GM18867 (cell line): ENCODE data around the gene PPP1R7.
"Not testable (repeated sequence)": the region's sequence is repeated elsewhere in the genome, so short reads cannot be mapped to it uniquely, and the experiment has no call there.

Experiments used
- ATAC-seq: cut with Tn5 transposase; IDR thresholded peaks from one replicate; pipeline ENCODE4 v1.9.1; 2021; ENCODE audit warnings: mild to moderate bottlenecking, moderate library complexity; ENCODE audit not compliant: unreplicated experiment

The PPP1R7 gene

DNA sequence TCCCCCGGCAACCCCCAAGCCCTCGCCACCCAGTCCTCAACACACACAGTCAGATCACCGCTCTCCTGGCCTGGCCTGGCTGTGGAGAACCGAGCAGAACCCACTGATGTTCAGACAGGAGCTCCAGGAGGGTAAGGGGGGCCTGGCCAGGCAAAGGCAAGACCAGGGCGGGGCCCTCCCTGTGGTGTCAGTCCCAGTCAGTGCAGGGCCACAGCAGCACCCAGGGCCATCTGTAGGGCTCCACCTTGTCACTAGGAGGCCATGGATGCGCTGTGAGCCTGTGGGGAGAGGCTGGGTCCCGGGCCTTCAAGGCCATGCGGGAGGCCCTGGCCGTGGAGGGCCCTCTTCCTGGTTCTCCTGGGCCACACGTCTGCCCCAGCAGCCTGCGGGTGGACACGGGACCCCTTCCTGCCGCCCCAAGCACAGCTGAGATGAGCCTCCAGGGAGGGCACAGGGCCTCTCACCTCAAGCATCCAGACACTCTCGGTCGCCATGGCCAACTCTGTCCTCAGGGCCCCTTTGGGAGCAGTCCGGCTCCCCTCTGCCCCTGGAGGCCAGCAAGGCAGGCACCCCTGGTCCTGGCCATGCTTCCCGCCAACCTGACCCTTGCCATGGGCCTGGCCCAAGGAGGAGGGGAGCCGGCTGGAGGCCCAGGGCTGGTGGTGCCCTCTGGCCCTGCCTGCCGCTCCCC, 40.2 kb downstream of the PPP1R7 start:
- no peak for ATAC-seq

DNA sequence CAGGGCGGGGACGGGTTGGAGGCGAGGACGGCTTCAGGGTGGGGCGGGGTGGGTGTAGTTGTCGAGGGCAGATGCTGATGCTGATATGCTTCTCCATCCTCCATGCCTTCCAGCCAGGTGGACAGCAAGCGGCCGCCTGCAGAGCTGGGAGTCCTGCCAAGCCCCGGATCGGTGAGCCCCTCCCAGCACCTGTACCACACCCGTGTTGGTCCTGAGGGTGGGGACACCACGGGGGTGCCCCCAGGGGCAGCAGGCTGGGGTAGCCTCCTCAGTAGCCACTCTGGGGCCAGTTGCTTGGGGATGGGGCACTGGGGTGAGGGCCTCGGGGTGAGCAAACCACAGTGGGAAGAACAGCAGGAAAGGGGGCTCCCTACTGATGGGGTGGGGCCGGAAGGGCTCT, 40.8 kb downstream of the PPP1R7 start:
- ATAC-seq: no peak

DNA sequence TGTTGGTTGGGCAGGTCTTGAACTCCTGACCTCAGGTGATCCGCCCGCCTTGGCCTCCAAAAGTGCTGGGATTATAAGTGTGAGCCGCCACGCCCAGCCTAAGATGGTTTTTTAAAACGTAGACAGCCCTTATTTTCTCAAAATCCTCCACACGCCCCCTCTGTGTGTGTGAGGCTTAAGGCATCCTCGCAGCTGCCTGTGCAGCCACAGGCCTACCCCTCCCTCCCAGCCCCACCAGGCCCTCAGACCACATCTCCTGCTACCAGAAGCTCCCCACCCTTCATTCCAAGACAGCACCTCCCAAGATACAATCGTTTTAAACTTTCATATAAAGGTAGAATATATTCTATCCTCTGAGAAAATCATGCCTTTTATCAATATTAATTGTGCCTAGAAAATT, 43.0 kb downstream of the PPP1R7 start:
- no peak for ATAC-seq

DNA sequence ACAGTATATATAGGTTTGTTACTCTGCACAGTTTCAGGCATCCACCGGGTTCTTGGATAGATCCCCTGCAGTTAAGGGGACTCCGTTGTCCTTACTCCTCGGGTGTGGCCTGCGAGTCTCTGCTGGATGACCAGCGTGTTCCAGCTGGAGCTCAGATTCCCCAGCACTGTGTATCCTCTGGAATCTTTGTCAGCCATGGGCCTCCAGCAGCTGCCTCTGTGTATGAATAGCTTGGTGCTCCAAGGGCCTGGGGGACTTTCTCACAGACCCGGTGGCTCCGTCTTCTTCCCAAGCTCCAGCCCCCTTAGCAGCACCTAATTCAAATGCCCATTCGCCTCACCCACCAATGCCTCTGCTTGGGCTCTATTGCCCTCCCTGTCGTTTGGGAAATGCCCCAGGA, 44.5 kb downstream of the PPP1R7 start:
- no peak for ATAC-seq

DNA sequence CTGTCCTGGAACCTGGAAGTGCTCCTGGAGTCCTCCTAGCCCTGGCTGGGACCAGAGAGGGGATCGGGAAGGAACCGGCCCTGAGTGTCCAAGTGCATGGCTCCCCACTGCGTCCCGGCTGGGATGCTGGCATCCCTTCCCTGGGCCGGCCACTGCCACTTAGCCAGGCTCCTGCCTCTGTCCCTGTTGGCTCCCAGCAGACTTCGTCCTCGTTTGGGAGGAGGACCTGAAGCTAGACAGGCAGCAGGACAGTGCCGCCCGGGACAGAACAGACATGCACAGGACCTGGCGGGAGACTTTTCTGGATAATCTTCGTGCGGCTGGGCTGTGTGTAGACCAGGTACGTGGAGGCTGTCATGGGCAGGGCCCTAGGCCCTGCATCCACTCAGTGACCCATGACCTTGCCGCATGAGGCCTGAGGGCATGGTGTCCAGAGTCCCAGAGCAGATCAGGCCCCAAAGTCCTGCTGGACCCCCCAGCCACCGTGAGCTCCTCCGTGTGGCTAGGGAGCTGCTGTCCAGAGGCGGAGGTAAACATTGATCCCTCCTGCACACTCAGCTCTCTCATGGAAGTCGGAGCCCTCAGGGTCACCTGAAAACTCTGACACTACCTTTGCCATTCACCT, 45.4 kb downstream of the PPP1R7 start:
- ATAC-seq: no peak

DNA sequence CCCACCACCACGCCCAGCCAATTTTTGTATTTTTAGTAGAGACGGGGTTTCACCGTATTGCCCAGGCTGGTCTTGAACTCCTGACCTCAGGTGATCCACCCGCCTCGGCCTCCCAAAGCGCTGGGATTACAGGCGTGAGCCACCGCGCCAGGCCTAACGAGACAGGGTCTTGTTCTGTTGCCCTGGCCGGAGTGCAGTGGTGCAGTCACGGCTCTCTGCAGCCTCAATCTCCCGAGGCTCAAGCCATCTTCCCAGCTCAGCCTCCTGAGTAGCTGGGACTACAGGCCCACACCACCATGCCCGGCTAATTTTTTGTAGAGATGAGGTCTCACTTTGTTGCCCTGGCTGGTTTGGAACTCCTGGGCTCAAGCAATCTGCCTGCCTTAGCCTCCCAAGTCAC, 47.0 kb downstream of the PPP1R7 start:
- not testable (repeated sequence) for ATAC-seq

DNA sequence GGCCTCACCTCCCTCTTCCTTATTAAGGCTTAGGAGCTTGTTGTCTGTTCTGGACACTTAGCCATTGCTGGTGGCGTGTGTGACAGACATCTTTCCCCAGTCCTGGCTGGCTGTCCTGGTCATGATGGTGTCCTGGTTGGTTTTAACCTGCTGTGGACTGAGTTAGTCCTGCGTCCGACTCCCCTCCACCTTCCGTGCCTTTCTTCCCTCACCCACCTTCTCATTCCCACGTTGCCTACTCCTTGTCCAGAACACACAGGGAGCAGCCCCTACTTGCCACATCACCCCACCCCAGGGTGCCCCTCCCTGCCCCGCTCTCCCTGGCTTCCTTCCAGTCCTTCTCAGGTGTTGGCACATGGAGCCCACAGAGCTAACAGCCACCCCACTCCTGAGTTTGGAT, 47.7 kb downstream of the PPP1R7 start:
- ATAC-seq: no peak

DNA sequence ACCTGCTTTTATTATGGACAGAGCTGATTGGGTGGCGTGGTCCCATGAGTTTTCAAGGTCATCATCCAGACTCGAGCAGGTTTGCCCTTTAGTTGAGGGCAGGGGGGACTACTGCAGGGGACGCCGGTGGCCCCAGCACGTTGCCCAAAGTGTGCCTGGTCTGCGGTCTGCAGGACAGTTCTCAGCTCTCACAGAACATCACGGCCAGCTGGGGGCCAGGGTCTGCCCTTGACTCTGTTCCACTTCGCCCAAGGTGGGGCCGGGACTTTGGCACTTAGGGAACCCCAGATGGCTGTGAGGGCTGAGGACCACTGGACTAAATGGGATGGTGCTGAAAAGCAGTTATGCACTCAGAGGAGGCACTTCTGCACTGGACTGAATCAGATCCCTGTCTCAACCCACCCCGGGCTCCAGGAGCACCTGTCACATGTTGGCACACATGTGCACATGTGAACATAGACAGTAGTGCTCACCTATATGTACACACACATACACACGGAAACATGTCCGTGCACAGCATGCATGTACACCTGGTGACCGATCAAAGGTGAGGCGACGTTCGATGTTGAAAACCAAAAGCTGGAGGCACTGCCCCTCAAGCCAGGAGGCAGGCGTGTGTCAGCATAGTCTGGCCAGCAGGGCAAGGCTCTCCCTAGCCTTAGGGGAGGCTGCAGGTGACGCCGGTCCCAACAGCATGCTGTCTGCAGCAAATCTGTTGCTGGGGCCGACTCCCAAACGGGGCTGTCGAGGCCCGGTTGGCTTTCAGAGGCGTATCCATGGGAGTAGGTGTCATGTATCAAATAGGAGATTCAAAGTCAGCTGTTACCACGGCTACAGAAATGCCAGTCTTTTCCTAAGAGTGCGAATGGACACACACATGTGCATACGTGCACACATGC, 48.4 kb downstream of the PPP1R7 start:
- ATAC-seq: no peak

DNA sequence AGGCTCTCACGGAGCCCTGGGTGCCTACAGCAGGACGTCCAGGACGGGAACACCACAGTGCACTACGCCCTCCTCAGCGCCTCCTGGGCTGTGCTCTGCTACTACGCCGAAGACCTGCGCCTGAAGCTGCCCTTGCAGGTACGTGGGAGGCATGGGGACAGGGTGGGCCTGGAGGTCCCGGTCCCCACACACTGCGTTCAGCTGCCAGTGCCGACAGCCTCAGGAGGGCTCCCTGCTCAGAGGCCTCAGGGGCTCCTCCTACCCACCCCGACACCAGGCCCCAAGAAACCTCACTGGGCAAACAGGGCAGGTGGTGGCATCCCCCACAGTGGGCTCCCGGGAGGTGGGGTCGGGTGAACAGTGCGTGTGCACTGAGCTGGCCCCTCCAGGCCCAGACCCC, 49.0 kb downstream of the PPP1R7 start:
- no peak for ATAC-seq

DNA sequence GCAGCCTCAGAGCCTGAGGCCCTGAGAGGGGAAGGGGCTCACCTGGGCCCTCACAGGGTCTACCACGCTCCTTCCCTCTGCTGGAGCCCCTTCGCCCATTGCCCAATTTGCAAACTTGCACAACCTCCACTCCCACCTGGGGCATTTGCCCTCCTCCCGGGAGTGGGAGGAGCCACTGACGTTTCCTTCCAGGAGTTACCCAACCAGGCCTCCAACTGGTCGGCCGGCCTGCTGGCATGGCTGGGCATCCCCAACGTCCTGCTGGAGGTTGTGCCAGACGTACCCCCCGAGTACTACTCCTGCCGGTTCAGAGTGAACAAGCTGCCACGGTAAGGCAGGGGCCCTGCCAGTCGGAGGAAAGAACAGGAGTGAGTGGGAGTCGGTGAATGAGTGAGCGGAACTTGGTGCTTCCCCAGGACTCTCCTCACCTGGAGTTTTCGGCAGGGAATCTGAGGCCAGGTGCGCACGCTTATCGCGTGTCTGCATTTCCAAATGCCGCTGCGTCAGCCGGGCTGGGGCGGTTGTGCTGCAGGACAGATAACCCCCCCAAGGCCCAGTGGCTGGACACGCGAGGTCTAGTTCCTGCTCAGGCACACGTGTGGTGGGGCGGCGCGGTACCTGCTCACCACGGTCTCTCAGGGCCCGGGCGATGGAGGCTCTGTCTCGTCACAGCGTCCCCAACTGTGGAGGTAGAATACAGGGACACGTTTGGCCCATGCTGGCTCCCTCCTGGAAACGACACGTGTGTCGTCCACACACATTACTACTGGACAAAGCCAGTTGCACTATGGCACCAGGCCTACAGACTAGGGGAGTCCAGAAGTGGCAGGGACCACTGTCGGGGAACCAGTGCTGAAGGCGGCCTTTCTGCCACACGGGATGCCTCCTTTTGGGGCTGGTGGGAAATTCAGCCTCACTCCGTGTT, 49.9 kb downstream of the PPP1R7 start:
- no peak for ATAC-seq

DNA sequence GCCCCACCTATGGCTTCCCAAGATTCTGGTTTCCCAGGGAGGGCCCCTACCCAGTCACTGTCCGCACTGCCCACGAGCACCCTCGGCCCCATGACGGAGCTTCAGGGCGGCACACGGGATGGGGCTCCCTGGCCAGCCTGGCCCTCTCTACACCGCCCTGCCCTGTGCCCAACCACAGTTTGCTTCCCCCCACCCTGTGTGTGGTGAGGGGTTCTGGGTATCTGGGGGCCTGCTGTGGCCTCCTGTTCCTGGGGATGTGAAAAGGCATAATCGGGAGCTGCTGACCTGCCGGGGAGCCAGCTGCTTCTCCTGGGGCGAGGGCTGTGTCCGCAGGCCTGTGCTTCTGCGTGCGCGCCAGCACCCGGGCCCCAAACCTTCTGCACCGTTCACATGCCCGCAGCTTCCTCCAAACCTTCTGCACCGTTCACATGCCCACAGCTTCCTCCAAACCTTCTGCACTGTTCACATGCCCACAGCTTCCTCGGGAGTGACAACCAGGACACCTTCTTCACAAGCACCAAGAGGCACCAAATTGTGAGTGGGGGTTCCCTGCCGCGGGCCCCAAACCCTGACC, 50.6 kb downstream of the PPP1R7 start:
- ATAC-seq: no peak

DNA sequence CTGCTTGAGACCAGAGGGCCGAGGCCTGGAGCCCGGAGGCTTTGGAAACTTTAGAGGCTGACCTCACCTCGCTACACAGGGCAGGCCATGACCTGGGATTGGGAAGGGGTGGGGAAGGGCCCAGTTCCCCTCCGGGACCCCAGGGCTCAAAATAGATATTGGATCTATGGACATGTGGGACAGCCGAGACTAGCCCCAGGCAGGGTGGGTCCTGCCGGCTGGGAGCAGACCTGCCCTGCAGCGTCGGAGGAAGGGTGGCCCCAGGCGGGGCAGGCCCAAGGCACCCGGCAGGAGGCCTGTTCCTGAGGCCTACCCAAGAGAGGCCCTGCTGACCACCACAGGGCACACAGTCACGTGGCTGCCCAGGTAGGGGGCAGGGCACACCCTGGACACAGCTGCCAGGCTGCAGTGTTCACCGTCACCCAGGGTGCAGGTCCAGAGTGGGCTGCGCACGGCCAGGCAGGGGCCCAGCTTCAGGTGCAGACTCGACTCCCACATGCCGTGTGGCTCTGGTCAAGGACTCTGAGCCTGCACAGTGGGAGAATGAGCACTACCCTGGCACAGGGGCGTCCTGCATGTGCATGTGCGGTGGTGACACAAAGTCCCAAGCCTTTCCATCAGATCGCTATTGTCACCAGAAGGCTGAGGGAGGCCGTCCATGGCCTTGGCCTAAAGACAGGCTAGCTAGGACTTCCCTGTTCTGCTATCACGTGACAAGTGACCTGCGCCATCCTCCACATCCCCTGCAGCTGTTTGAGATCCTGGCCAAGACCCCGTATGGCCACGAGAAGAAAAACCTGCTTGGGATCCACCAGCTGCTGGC, 51.4 kb downstream of the PPP1R7 start:
- no peak for ATAC-seq

DNA sequence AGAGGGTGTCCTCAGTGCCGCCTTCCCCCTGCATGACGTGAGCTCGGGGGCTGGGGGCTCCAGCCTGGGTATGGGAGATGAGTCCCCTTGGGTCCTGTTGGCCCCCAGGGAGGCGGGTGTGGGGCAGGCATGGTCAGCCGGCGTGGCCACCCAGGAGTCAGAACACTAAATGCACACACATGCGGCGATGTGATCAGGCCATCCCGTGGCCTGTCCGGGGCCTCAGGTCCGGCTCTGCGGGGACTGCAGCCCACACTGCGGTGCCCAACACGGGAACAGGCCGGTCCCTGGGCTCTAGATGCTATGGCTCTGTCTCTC, 52.0 kb downstream of the PPP1R7 start:
- no peak for ATAC-seq

DNA sequence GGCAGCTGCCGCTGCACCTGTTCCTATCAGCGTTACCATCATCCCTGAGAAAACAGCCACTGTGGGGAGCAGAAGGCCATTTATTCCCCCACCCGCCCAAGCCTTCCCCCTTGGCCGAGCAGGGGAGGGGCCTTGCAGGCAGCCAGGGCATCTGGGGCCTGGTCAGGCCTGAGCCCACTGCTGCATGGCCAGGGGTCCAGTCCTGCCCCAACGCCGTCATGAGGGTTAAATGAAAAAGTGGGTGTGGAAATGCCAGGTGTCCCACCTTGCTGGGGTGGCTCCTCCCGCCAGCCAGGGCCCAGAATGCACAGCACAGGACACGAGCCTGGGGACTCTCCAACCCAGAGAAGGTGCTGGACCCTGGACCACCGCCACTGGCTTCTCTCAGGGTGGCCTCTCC, 52.4 kb downstream of the PPP1R7 start:
- ATAC-seq: no peak

DNA sequence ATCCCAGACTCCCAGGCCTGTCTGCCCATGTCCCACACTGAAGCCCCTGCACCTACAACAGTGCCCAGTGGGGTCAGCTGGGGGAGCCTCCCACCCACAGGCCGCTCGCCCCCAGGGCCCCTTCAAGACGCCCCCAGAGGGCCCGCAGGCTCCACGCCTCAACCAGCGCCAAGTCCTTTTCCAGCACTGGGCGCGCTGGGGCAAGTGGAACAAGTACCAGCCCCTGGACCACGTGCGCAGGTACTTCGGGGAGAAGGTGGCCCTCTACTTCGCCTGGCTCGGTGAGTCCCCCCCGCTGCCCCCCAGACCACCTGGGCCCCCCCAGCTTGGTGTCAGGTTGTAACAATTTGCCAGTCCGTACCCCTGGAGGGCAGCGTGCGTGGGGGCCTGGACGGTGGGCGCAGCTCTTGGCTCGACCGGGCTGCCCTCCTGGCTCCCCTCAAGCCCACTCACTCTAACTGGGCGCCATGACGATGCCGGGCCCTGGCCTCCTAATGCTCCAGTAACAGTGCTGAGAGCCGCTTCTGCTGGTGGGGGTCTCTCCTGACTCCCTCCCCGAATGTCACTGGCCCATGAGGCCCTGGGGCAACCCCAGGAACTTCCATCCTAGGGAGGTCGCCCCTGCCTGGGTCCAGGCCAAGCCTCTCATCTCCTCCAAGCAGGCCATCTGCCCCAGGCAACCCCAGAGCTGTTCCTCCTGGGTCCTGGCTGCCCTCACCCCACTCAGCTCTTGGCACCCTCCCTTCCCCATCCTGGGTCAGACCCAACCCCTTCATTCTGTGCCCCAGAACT, 53.1 kb downstream of the PPP1R7 start:
- ATAC-seq: no peak

DNA sequence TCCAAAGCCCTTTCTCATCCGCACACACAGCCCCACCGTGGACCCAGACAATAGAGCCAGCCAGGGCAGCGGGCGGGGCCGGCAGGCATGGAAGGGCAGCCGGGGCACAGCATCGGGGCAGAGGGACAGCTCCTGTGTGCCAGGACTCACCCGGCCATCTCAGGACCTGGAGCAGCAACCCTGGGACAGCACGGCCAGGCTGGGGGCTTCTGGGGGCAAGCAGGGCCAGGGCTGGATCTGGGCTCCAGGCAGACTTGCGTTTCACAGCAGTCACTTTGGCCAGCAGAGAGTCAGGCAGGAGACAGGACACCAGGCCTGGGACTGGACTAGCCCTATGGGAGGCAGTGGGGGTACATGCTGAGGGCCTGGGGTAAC, 53.7 kb downstream of the PPP1R7 start:
- ATAC-seq: no peak

DNA sequence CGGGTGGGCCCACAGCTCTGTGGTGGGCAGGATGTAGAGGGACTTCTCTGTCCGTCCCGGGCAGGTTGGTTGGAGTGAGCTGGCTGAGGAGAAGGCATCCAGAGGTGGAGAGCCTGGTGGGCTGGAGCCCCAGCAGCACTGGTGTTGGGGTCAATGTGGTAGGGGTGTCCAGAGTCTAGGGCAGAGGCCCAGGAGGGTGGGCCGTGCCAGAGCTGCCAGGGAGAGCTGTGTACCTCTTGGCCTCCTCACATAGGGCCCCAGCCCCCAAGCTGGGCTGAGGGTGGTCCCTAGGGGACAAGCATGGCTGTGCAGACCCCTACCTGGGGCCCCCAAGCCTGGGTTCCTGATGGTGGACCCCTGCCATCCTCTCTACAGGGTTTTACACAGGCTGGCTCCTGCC, 54.2 kb downstream of the PPP1R7 start:
- ATAC-seq: no peak

DNA sequence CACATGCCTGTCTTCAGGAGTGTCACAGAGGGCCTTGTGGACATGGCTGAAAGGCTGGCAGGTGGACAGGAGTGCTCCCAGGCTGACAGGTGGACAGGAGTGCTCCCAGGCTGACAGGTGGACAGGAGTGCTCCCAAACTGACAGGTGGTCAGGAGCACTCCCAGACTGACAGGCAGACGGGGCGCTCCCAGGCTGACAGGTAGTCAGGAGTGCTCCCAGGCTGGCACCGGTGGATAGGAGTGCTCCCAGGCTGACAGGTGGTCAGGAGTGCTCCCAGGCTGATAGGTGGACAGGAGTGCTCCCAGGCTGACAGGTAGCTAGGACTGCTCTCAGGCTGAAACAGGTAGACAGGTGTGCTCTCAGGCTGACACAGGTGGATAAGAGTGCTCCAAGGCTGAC, 54.8 kb downstream of the PPP1R7 start:
- ATAC-seq: no peak

DNA sequence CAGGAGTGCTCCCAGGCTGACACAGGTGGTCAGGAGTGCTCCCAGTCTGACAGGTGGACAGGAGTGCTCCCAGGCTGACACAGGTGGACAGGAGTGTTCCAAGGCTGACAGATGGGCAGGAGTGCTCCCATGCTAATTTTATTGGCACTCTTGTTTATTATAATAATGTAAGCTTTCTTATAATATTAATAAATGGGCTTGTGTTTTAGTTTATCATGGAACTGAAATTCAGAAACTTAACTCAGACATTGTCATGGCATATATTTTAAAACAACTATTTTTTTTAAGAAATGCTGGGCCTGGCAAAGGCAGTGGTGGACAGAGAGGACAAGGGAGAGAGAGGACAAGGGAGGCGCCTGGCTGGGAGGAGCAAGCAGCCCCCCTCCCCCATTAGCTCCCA, 56.9 kb downstream of the PPP1R7 start:
- no peak for ATAC-seq
